Choroid plexus epithelial cell (primary cell): Measurements from ENCODE around the gene SGMS2.

Experiments used
- DNase-seq: peaks from one replicate; pipeline ENCODE4 v3.0.0-alpha.2; 2010; ENCODE audit warnings: low read depth
- H3K4me3 ChIP-seq: 2 replicates; pipeline ENCODE4 v1.5.1; 2011; ENCODE audit warnings: low read depth, mild to moderate bottlenecking, control low read depth, low read length, moderate library complexity
- TF ChIP-seq, protein P1 (sequence below): conservative IDR thresholded peaks from 2 replicates; pipeline ENCODE4 v1.5.1; 2011; ENCODE audit warnings: low read depth, mild to moderate bottlenecking, control low read depth, inconsistent platforms, low read length, moderate library complexity

SGMS2 gene

DNA sequence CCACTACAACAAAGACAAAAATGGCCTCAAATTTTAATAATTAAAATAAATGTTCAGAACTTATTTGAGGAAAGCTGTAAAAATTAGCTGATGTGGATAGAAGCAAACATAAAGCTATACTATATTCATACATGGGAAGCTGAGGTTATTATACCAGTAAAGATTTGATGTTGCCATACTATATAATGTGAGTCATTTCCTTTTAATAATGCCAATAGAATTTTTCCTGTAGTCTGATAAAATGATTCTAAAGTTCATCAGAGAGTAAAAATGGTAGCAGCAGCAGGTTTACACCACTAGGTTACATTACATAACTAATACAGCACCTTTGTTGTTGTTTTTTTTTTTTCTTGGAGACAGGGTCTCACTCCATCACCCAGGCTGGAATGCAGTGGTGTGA is 61.1 kb downstream of the SGMS2 start:
- TF ChIP-seq, protein P1, sequence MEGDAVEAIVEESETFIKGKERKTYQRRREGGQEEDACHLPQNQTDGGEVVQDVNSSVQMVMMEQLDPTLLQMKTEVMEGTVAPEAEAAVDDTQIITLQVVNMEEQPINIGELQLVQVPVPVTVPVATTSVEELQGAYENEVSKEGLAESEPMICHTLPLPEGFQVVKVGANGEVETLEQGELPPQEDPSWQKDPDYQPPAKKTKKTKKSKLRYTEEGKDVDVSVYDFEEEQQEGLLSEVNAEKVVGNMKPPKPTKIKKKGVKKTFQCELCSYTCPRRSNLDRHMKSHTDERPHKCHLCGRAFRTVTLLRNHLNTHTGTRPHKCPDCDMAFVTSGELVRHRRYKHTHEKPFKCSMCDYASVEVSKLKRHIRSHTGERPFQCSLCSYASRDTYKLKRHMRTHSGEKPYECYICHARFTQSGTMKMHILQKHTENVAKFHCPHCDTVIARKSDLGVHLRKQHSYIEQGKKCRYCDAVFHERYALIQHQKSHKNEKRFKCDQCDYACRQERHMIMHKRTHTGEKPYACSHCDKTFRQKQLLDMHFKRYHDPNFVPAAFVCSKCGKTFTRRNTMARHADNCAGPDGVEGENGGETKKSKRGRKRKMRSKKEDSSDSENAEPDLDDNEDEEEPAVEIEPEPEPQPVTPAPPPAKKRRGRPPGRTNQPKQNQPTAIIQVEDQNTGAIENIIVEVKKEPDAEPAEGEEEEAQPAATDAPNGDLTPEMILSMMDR, result no peak
- no peak for DNase-seq
- no peak overlapping the region for H3K4me3 ChIP-seq

DNA sequence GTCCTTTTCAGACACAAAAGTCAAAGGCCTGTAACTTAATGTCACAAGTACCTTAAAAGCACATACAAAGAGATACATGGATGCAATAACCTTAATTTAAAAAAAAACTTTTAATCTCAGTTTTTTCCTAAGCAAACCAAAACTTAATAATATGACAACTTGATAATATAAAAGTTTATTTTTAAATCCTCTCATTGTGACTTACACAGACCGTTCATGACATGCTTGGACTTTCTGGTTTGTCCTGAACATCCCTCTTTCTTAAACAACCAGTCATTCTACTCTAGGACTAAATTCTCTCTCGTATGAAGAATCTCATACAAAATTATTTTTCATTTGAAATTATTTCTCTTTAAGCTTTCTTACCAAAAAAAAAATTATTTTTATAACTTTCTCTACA is 63.5 kb downstream of the SGMS2 start:
- no peak overlapping the region for H3K4me3 ChIP-seq
- TF ChIP-seq, protein P1, result no peak
- DNase-seq, result no peak

DNA sequence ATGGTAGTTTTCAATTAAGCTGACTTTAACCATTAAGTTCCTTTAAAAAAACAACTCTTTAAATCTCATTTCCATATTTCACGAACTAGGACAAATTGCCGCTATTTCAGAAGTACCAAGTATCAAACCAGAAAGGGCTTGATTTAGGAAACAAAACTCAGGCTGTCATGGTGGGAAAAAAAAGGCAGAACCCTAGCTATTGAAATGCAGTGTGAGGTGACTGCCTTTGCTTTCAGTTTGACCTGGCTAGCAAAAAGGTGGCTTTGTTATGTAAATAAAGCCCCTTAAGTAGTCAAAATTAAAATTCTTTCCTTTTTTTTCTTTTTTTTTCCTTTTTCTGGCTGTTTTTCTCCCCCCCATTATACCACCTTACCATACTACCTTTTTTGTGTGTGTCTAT is 66.0 kb downstream of the SGMS2 start:
- TF ChIP-seq, protein P1, result no peak
- DNase-seq, result no peak
- H3K4me3 ChIP-seq, result no peak overlapping the region

DNA sequence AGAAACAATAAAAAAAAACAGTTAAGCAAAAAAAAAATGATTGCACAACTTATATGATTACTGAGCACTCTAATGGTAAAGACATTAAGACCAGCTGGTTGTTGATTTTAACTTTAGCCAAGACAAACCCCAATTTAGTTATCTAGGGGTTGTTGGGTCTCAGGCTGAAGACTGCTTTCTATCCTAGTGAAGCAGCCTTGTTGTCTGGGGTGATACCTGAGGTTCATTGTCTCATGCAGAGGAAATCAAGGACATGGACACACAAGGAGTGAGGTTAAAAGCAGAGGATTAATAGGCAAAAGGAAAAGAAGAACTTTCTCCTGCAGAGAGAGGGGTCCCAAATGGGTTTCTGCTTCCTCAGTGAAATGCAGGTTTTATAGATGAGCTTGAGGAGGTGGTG is 66.6 kb downstream of the SGMS2 start:
- no peak for DNase-seq
- TF ChIP-seq, protein P1, result no peak
- no peak overlapping the region for H3K4me3 ChIP-seq

DNA sequence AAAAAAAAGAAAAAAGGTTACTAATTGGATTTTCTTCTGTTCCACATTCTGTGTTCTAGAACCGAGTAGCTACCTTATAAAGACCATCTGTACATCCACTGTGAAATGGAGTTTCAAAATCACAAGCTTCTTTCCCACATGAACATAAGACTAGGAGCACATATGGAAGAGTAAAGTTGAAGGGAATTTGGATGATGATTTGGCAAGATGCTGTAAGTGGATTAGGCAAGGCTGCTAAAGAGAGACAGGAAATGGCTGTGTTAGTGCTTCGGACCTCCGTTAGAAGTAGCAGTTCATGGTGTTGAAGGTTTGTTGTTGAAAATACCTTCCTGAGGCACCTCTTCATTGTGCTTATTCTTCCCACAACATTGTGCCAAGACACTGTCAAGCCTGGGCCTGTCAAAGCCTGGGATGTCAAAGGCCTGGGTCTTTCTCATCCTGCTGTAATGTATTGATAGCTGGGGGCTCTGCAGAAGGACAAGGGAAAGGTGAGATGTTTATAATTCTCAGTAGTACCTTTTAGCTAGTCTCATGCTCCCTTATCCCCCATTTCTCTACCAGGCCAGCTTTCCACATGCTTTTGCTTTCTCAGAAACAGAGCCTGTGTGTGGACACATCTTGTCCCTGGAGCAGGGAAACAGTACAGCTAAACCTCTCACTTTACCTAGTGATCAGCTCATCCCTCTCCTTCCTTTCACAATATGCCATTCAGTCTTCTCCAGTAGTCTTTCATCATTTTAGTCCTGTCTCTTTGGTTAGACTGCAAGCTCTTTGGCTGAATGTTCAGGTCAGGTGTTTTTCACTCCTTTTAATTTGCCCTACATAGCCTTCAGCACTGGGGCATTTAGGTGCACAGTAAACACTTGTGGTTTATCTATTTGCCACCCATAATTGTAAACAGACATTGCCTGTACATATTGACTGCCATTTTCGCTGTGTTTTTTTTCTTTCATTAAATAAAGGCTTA is 68.7 kb downstream of the SGMS2 start:
- DNase-seq, result peak; percentile 52

DNA sequence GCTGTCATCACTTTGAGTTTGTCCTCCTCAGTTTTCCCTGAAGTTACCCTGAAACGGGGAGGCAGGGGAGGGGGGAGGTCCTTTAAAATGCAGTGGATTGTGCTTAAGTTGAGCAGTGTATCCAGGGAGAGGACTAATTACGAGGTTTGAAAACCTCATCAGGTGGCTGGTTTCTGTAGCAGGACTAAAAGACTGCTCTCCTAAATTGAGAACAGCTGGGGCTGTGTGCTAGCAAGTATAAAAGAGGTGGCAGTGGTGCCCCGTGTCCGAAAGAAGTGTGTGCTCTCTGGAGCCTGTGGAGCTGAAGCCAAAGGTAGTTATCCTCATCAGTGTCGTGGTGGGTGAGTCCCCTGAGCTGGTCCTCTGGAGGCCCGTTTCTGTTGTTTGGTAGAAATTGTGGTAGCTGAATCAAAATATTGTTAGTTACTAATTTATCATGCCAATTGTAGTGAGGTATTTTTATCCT is 69.4 kb downstream of the SGMS2 start:
- TF ChIP-seq, protein P1, result no peak
- DNase-seq, result no peak
- no peak overlapping the region for H3K4me3 ChIP-seq

More for the DNA sequence above, 68.7 kb downstream of the SGMS2 start:
- no peak overlapping the region for H3K4me3 ChIP-seq
- TF ChIP-seq, protein P1, result no peak

DNA sequence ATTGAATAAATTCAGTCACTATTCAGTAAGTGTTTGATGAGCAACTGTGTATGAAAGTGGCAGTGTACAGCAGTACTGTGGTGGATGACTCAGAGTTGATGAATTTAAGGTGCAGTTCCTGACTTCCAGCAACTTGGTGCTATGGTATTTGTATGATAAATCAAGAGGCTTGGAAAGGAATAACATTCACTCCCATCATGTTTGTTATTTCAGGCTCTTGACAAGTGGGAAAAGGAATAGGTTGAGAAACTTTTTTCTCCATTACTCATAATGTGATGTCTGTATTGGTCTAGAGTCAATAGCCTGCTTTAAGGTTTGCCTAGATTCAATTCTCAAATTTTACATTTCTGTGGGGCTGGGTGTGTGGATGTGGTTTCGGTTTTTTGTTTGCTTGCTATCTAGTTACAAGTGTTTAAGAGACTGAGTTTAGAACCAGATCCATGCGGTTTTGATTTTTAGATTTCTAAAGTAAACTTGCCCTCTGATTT is 71.5 kb downstream of the SGMS2 start:
- H3K4me3 ChIP-seq, result peak overlapping the region; percentile 1
- TF ChIP-seq, protein P1, result no peak
- DNase-seq, result peak; percentile 96
